H1 (cell line): Measurements from ENCODE around the gene PLXNB3. TPM values are rescaled to one million over a fixed set of nuclear protein-coding genes. Genes with fewer than 3 reads are reported as not detected.

ENCODE experiments used
- CTCF ChIA-PET: fragments of 300-600 bp; sonication (Branson Sonifier 250); formaldehyde crosslinking; loops from one replicate; lab custom pipeline; 2021; ENCODE audit not compliant: partially characterized antibody; lab: Charles Lee
- POLR2A ChIA-PET: fragments of 300-600 bp; sonication (Branson Sonifier 250); formaldehyde crosslinking; loops from one replicate; lab custom pipeline; 2021; ENCODE audit warnings: inconsistent platforms; ENCODE audit not compliant: partially characterized antibody; lab: Charles Lee
- DNase-seq, 2 experiments: peaks; one replicate each; pipeline versions ENCODE4 v3.0.0 to v3.0.0-alpha.2; 2010 to 2022; ENCODE audit warnings: low spot score in 2 of 2, low read depth in 1 of 2, mixed read lengths in 1 of 2
- FAIRE-seq: peaks from 2 replicates; lab custom pipeline; 2011; peaks lifted over from hg19 to GRCh38; lab: Jason Lieb, UNC
- H2AFZ ChIP-seq: 2 replicates; pipeline ENCODE4 v1.8.1; 2012; ENCODE audit warnings: low read length, inconsistent platforms
- H2AK5ac ChIP-seq: 2 replicates; pipeline ENCODE4 v1.6.1; 2013; ENCODE audit warnings: low read depth, low read length
- H2BK120ac ChIP-seq: replicated peaks from 2 replicates; pipeline ENCODE3; 2013; ENCODE audit warnings: low read depth, low read length, inconsistent platforms
- H2BK12ac ChIP-seq: 2 replicates; pipeline ENCODE4 v1.6.1; 2013; ENCODE audit warnings: low read depth, low read length
- H2BK15ac ChIP-seq: 2 replicates; pipeline ENCODE4 v1.6.1; 2013; ENCODE audit warnings: low read length
- H2BK20ac ChIP-seq: 2 replicates; pipeline ENCODE4 v1.6.1; 2013; ENCODE audit warnings: low read length
- H2BK5ac ChIP-seq: 2 replicates; pipeline ENCODE4 v1.6.1; 2013; ENCODE audit warnings: low read depth, low read length
- H3K14ac ChIP-seq: 2 replicates; pipeline ENCODE4 v1.6.1; 2013; ENCODE audit warnings: inconsistent platforms; ENCODE audit not compliant: insufficient read length
- H3K18ac ChIP-seq: 2 replicates; pipeline ENCODE4 v1.6.1; 2013; ENCODE audit warnings: low read length; ENCODE audit errors: extremely low read depth
- H3K23ac ChIP-seq: 2 replicates; pipeline ENCODE4 v1.6.1; 2013; ENCODE audit warnings: inconsistent platforms; ENCODE audit not compliant: insufficient read length
- H3K23me2 ChIP-seq: 2 replicates; pipeline ENCODE4 v1.6.1; 2013; ENCODE audit warnings: low read depth, low read length
- H3K27ac ChIP-seq: 2 replicates; pipeline ENCODE4 v1.6.1; 2011; ENCODE audit warnings: low read depth, low read length, inconsistent platforms
- H3K27me3 ChIP-seq, 4 experiments: replicated peaks in 1 of 4; 1 replicate in 1 of 4; 2 replicates in 3 of 4; pipeline versions ENCODE4 v1.6.1 to v1.8.1; 2011 to 2013; ENCODE audit warnings: low read length in 3 of 4, mild to moderate bottlenecking in 3 of 4, inconsistent platforms in 2 of 4, mixed read lengths in 2 of 4, moderate library complexity in 1 of 4; ENCODE audit not compliant: control insufficient read depth in 3 of 4, insufficient read depth in 3 of 4; ENCODE audit errors: extremely low read depth in 1 of 4
- H3K36me3 ChIP-seq, 4 experiments: 2 replicates each; pipeline versions ENCODE4 v1.6.1 to v1.8.1; 2011 to 2013; ENCODE audit warnings: mild to moderate bottlenecking in 4 of 4, low read length in 3 of 4, moderate library complexity in 2 of 4, control low read depth in 1 of 4, inconsistent platforms in 1 of 4; ENCODE audit not compliant: insufficient read depth in 4 of 4, control insufficient read depth in 2 of 4
- H3K4ac ChIP-seq: replicated peaks from 2 replicates; pipeline ENCODE3; 2013; ENCODE audit warnings: low read length, low read depth, mixed read lengths, inconsistent platforms; ENCODE audit not compliant: insufficient read length
- H3K4me1 ChIP-seq, 4 experiments: replicated peaks in 1 of 4; 1 replicate in 1 of 4; 2 replicates in 3 of 4; pipeline versions ENCODE4 v1.6.1 to v1.8.1; 2011 to 2013; ENCODE audit warnings: low read length in 3 of 4, inconsistent platforms in 2 of 4, mixed read lengths in 1 of 4; ENCODE audit not compliant: insufficient read depth in 4 of 4, control insufficient read depth in 3 of 4
- H3K4me2 ChIP-seq, 2 experiments: 2 replicates each; pipeline versions ENCODE4 v1.6.1 to v1.8.1; 2011 to 2013; ENCODE audit warnings: low read depth in 2 of 2, low read length in 2 of 2, control low read depth in 1 of 2, inconsistent platforms in 1 of 2, mild to moderate bottlenecking in 1 of 2; ENCODE audit not compliant: insufficient read depth in 1 of 2
- H3K4me3 ChIP-seq, 4 experiments: fragments of 200-600, 300-600 bp in 1 of 4; sonication (generic), shearing (Covaris generic), sonication (Bioruptor Twin) in 1 of 4; 2 replicates each; pipeline versions ENCODE4 v1.5.1 to v1.8.1; 2011 to 2016; ENCODE audit warnings: low read length in 4 of 4, low read depth in 3 of 4, control low read depth in 2 of 4, inconsistent platforms in 2 of 4, mild to moderate bottlenecking in 2 of 4, mixed read lengths in 1 of 4, moderate library complexity in 1 of 4; ENCODE audit not compliant: insufficient read depth in 2 of 4; ENCODE audit errors: extremely low read depth in 1 of 4
- H3K56ac ChIP-seq: replicated peaks from 2 replicates; pipeline ENCODE3; 2013; ENCODE audit warnings: low read depth, mild to moderate bottlenecking, mixed read lengths, low read length, inconsistent platforms; ENCODE audit not compliant: insufficient read length
- H3K79me1 ChIP-seq: 2 replicates; pipeline ENCODE4 v1.6.1; 2013; ENCODE audit warnings: low read depth, low read length, control low read depth
- H3K79me2 ChIP-seq, 2 experiments: 2 replicates each; pipeline versions ENCODE4 v1.6.1 to v1.8.1; 2012 to 2013; ENCODE audit warnings: low read length in 2 of 2, mild to moderate bottlenecking in 2 of 2, inconsistent platforms in 1 of 2; ENCODE audit not compliant: insufficient read depth in 2 of 2, control insufficient read depth in 1 of 2
- H3K9ac ChIP-seq, 4 experiments: replicated peaks in 1 of 4; 1 replicate in 1 of 4; 2 replicates in 3 of 4; pipeline versions ENCODE4 v1.6.1 to v1.8.1; 2011 to 2013; ENCODE audit warnings: low read depth in 3 of 4, low read length in 3 of 4, control low read depth in 2 of 4, mild to moderate bottlenecking in 2 of 4, moderate library complexity in 2 of 4, inconsistent platforms in 1 of 4; ENCODE audit errors: extremely low read depth in 1 of 4
- H3K9me3 ChIP-seq, 2 experiments: 2 replicates each; pipeline versions ENCODE4 v1.6.1 to v1.8.1; 2012 to 2013; ENCODE audit warnings: mild to moderate bottlenecking in 2 of 2, moderate library complexity in 2 of 2, control low read depth in 1 of 2, inconsistent platforms in 1 of 2, low read depth in 1 of 2, low read length in 1 of 2, mixed read lengths in 1 of 2; ENCODE audit not compliant: insufficient read depth in 2 of 2
- H4K20me1 ChIP-seq, 2 experiments: replicated peaks in 1 of 2; 2 replicates each; pipeline versions ENCODE3 to v1.8.1; 2011 to 2013; ENCODE audit warnings: inconsistent platforms in 2 of 2, low read length in 2 of 2, mild to moderate bottlenecking in 1 of 2; ENCODE audit not compliant: insufficient read depth in 2 of 2, control insufficient read depth in 1 of 2
- H4K5ac ChIP-seq: 2 replicates; pipeline ENCODE4 v1.6.1; 2013; ENCODE audit warnings: low read length, low read depth, mixed read lengths, inconsistent platforms; ENCODE audit not compliant: insufficient read length
- H4K8ac ChIP-seq: 2 replicates; pipeline ENCODE4 v1.8.0; 2013; ENCODE audit warnings: mild to moderate bottlenecking, moderate library complexity, low read length, inconsistent platforms; ENCODE audit not compliant: insufficient read depth; ENCODE audit errors: extremely low read depth
- H4K91ac ChIP-seq: replicated peaks from 2 replicates; pipeline ENCODE3; 2013; ENCODE audit warnings: low read length, mixed read lengths, inconsistent platforms; ENCODE audit not compliant: insufficient read length
- CTBP2 ChIP-seq: IDR thresholded peaks from 2 replicates; pipeline ENCODE4 v1.7.0; 2011; ENCODE audit warnings: borderline replicate concordance, mild to moderate bottlenecking, moderate library complexity, mixed read lengths, low read length; ENCODE audit not compliant: insufficient read depth, insufficient read length
- FOSL1 ChIP-seq: IDR thresholded peaks from 2 replicates; pipeline ENCODE4 v1.6.1; 2011; ENCODE audit warnings: mild to moderate bottlenecking, low read depth, low read length, moderate library complexity; ENCODE audit not compliant: insufficient read depth
- GABPA ChIP-seq: IDR thresholded peaks from 2 replicates; pipeline ENCODE4 v1.6.1; 2011; ENCODE audit warnings: mild to moderate bottlenecking, low read length, moderate library complexity, borderline replicate concordance; ENCODE audit not compliant: insufficient read depth
- KDM4A ChIP-seq: IDR thresholded peaks from one replicate; pipeline ENCODE4 v1.7.1; 2012; ENCODE audit warnings: low read depth, mild to moderate bottlenecking, moderate library complexity, low read length, inconsistent platforms; ENCODE audit not compliant: severe bottlenecking
- KDM5A ChIP-seq: fragments of 200-600 bp; IDR thresholded peaks from 2 replicates; pipeline ENCODE4 v1.7.1; 2012; ENCODE audit warnings: mild to moderate bottlenecking, low read length, inconsistent platforms, mixed read lengths
- POLR2A ChIP-seq, 2 experiments: IDR thresholded peaks; 1 replicate in 1 of 2; 2 replicates in 1 of 2; pipeline ENCODE4 v1.6.1; 2011; ENCODE audit warnings: low read depth in 2 of 2, low read length in 2 of 2, mild to moderate bottlenecking in 2 of 2; ENCODE audit errors: control extremely low read depth in 1 of 2
- POU5F1 ChIP-seq: IDR thresholded peaks from 2 replicates; pipeline ENCODE4 v1.6.1; 2011; ENCODE audit warnings: low read depth, mild to moderate bottlenecking, low read length, moderate library complexity
- RAD21 ChIP-seq, 2 experiments: IDR thresholded peaks in 1 of 2; conservative IDR thresholded peaks in 1 of 2; 2 replicates each; pipeline ENCODE4 v1.6.1; 2011; ENCODE audit warnings: low read depth in 2 of 2, low read length in 2 of 2, improper control_type of control experiment in 1 of 2, inconsistent platforms in 1 of 2, mild to moderate bottlenecking in 1 of 2, moderate library complexity in 1 of 2
- SIX5 ChIP-seq: IDR thresholded peaks from 2 replicates; pipeline ENCODE4 v1.6.1; 2011; ENCODE audit warnings: mild to moderate bottlenecking, low read depth, low read length
- SP2 ChIP-seq: IDR thresholded peaks from 2 replicates; pipeline ENCODE4 v1.6.1; 2012; ENCODE audit warnings: mild to moderate bottlenecking, low read length, inconsistent platforms
- SRF ChIP-seq: IDR thresholded peaks from 2 replicates; pipeline ENCODE4 v1.6.1; 2011; ENCODE audit warnings: mild to moderate bottlenecking, low read depth, low read length, moderate library complexity
- TAF1 ChIP-seq: IDR thresholded peaks from 2 replicates; pipeline ENCODE4 v1.6.1; 2011; ENCODE audit warnings: mild to moderate bottlenecking, low read depth, low read length
- ZNF274 ChIP-seq: IDR thresholded peaks from 2 replicates; pipeline ENCODE4 v1.7.0; 2012; ENCODE audit warnings: low read length, borderline replicate concordance; ENCODE audit errors: extremely low read depth
- WGBS, 2 experiments: shearing (Covaris generic) in 1 of 2; methylation state at CpG; one replicate each; pipeline versions ENCODE4 v1.1.6 to v1.1.7; 2013 to 2015; ENCODE audit warnings: low lambda C conversion rate in 2 of 2, mixed read lengths in 2 of 2, inconsistent platforms in 1 of 2, low coverage in 1 of 2, missing lambda C conversion rate in 1 of 2; ENCODE audit not compliant: insufficient replicate concordance in 2 of 2, insufficient coverage in 1 of 2, insufficient read length in 1 of 2; ENCODE audit errors: extremely low coverage in 1 of 2, missing lambda C conversion rate in 1 of 2; 5-methylcytosine and 5-hydroxymethylcytosine counted together
- polyA plus RNA-seq, 7 experiments: library from polyadenylated mRNA; depleted of rRNA in 3 of 7; stranded (reverse) in 5 of 7; unstranded in 2 of 7; fragments of >200 nt in 5 of 7; fragments of 200-250 nt in 2 of 7; gene quantifications; 1 replicate in 5 of 7; 2 replicates in 1 of 7; 4 replicates in 1 of 7; pipeline versions ENCODE4 v1.2.1 to v1.2.3, GENCODE V29; 2011 to 2013; ENCODE audit warnings: missing spikeins in 2 of 7, mixed read lengths in 2 of 7
- total RNA-seq: library from RNA; stranded (reverse); fragmentation: NEBNext Ultra II Directional; extraction: Animal tissue kit (Norgen Biotek cat#: 25700); gene quantifications from 2 replicates; pipeline ENCODE4 v1.2.1, GENCODE V29; 2021

The PLXNB3 gene
- total and polyA plus RNA-seq, 2 of the 8 experiments (the other 6 are each of a cell fraction or from before 2014, with no cell fraction given), result 1.2 to 2.7 TPM

GRCh38 chrX:153767674-153768055, 3.6 kb downstream of the PLXNB3 start:
- Histone ChIP-seq H4K91ac (no peak overlapping the region), H3K23ac (no peak overlapping the region), H3K36me3 (no peaks in the 10 kb centered on the region), H3K18ac (no peak overlapping the region), H2BK15ac (no peak overlapping the region), H4K5ac (no peak overlapping the region), H4K8ac (no peak overlapping the region), H2BK5ac (no peak overlapping the region), H3K56ac (no peak overlapping the region), H3K4ac (no peak overlapping the region), H2BK20ac (no peak overlapping the region), H3K27me3 (no peaks in the 10 kb centered on the region), H3K9me3 (no peaks in the 10 kb centered on the region), H3K9ac (no peak overlapping the region), H3K79me2 (no peaks in the 10 kb centered on the region), H3K27ac (no peak overlapping the region), H3K4me1 (peaks cover 0 to 8% (median 4%) of the 10 kb centered on the region in 4 experiments; a peak in 5 of 7 replicates), H3K4me3 (no peak overlapping the region), H3K4me2 (no peak overlapping the region), H2AFZ (no peak overlapping the region), H2AK5ac (no peak overlapping the region), H2BK12ac (no peak overlapping the region), H3K14ac (no peak overlapping the region), H2BK120ac (no peak overlapping the region), H3K23me2 (no peaks in the 10 kb centered on the region), H4K20me1 (no peaks in the 10 kb centered on the region), H3K79me1 (no peaks in the 10 kb centered on the region)
- CTCF ChIA-PET, result interaction anchor here (0.7 to 1.9 kb wide), 11 partner anchors 11 to 172 kb away, joined by 3 to 10 read pairs (median 4); partner anchors contain the start of gene SRPK3
- DNase-seq (no peak), FAIRE-seq (no peak)
- POLR2A ChIA-PET, result interaction anchor here (0.9 to 3.0 kb wide), 4 partner anchors 11 to 204 kb away, joined by 3 to 13 read pairs (median 4); partner anchors contain the start of genes HCFC1, IDH3G and SSR4
- 94% methylated on average over 11 of the region's 20 CpGs; no CpG with 5 or more reads in 1 of the 2 experiments for WGBS, 2 experiments
- TF ChIP-seq SRF (no peak), SP2 (no peak), ZNF274 (no peak), GABPA (no peak), KDM4A (no peak), CTBP2 (no peak), RAD21 (IDR thresholded peaks at IDR 0.05 in 1 of 2, conservative IDR thresholded peaks at IDR 0.05 in 1 of 2; ENCODE audit: low read depth in 2 of 2, low read length in 2 of 2) (no peak), TAF1 (no peak), KDM5A (no peak), SIX5 (no peak), FOSL1 (no peak), POU5F1 (no peak), POLR2A (IDR thresholded peaks at IDR 0.05; ENCODE audit: control extremely low read depth in 1 of 2, low read depth in 2 of 2, low read length in 2 of 2) (no peak)
